Progenitor cell of endocrine pancreas (in vitro differentiated cells): ENCODE results near the gene CYP1A1. TPM values are rescaled to one million over a fixed set of nuclear protein-coding genes. Genes with fewer than 3 reads are reported as not detected.

Experiments
- DNase-seq: peaks from one replicate; pipeline ENCODE4 v3.0.0; 2021; ENCODE audit warnings: low spot score; ENCODE audit not compliant: unreplicated experiment
- H3K27ac Mint-ChIP-seq: 2 replicates; pipeline ENCODE4 v1.8.0; 2021; ENCODE audit warnings: mild to moderate bottlenecking, moderate library complexity, mixed read lengths
- H3K27me3 Mint-ChIP-seq: 2 replicates; pipeline ENCODE4 v1.8.0; 2021; ENCODE audit warnings: mixed read lengths
- H3K36me3 Mint-ChIP-seq: 2 replicates; pipeline ENCODE4 v1.8.0; 2022; ENCODE audit warnings: mixed read lengths; ENCODE audit not compliant: insufficient read depth
- H3K4me1 Mint-ChIP-seq: 2 replicates; pipeline ENCODE4 v1.8.0; 2021; ENCODE audit warnings: low read depth, mixed read lengths
- H3K4me3 Mint-ChIP-seq: 2 replicates; pipeline ENCODE4 v1.8.0; 2021; ENCODE audit warnings: low read depth, mild to moderate bottlenecking, moderate library complexity, mixed read lengths
- H3K9me3 Mint-ChIP-seq: 2 replicates; pipeline ENCODE4 v1.8.0; 2021; ENCODE audit warnings: low read depth, mixed read lengths
- long read RNA-seq: library from polyadenylated mRNA; unstranded; transcript quantifications from one replicate; pipeline ENCODE4 v2.0.0, GENCODE V29; 2020
- total RNA-seq: library from RNA; stranded (reverse); gene quantifications from 2 replicates; pipeline ENCODE4 v1.2.1, GENCODE V29; 2021
- TF ChIP-seq, protein P1 (sequence below): fragments of 200-600 bp; sonication (generic); IDR thresholded peaks from one replicate; pipeline ENCODE4 v1.5.0; 2021; ENCODE audit warnings: antibody characterized with exemption, mild to moderate bottlenecking; ENCODE audit not compliant: unreplicated experiment

The CYP1A1 gene
- 1.5 and 2.8 TPM in 2 replicates for total RNA-seq
- long read RNA-seq, transcript CYP1A1-201 (7 exons, 2,685 nt): major isoform, 5 of 10 reads
- long read RNA-seq, partial matches to known transcripts: 1 of 10 reads
- long read RNA-seq, other reads (novel, unspliced or antisense): 1 of 10 reads

GRCh38 chr15:74725225-74725774 lies at the start of gene CYP1A1:
CYP1A1 (minus strand) TSS chr15:74725528; CDS start chr15:74723097, 2,431 bp downstream.
- DNase-seq: no peak
- TF ChIP-seq, protein P1, sequence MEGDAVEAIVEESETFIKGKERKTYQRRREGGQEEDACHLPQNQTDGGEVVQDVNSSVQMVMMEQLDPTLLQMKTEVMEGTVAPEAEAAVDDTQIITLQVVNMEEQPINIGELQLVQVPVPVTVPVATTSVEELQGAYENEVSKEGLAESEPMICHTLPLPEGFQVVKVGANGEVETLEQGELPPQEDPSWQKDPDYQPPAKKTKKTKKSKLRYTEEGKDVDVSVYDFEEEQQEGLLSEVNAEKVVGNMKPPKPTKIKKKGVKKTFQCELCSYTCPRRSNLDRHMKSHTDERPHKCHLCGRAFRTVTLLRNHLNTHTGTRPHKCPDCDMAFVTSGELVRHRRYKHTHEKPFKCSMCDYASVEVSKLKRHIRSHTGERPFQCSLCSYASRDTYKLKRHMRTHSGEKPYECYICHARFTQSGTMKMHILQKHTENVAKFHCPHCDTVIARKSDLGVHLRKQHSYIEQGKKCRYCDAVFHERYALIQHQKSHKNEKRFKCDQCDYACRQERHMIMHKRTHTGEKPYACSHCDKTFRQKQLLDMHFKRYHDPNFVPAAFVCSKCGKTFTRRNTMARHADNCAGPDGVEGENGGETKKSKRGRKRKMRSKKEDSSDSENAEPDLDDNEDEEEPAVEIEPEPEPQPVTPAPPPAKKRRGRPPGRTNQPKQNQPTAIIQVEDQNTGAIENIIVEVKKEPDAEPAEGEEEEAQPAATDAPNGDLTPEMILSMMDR: no peak
- Mint-ChIP-seq H3K36me3 (no peaks in the 10 kb centered on the region), H3K4me3 (peak within 1 kb of the TSS; percentile 70), H3K27me3 (peaks cover 31% of the 10 kb centered on the region), H3K9me3 (no peaks in the 10 kb centered on the region), H3K4me1 (peaks cover 6% of the 10 kb centered on the region), H3K27ac (no peak within 1 kb of the TSS)

DNA sequence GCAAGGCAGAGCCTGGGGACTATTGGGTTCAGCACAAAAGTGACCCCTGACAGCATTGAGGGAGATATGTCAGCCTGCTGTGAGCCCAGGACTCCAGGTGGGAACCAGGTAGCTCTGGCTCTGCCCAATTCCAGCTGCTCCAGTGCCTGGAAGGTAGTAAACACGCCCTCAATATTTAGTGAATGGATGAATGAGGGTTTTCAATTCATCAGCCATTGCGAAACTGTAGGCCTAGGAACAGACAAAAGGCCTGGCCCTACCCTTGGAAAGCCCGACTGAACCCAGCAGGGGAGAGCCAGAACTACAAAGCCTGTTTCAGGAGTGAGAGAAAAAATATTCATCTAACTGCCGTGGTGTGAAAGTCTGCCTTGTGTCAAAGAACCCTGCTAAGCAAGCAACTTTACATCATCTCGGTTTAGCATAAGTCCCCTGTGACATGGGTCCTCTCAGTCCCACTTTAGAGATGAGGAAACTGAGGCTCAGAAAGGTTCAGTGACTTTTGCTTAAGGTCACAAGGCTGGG lies 48.5 kb upstream of the CYP1A1 start:
- Mint-ChIP-seq H3K4me3 (no peak overlapping the region), H3K36me3 (no peaks in the 10 kb centered on the region), H3K4me1 (peaks cover 2% of the 10 kb centered on the region), H3K27me3 (peaks cover 15% of the 10 kb centered on the region), H3K9me3 (no peaks in the 10 kb centered on the region), H3K27ac (no peak overlapping the region)
- no peak for DNase-seq
- TF ChIP-seq, protein P1: no peak

DNA sequence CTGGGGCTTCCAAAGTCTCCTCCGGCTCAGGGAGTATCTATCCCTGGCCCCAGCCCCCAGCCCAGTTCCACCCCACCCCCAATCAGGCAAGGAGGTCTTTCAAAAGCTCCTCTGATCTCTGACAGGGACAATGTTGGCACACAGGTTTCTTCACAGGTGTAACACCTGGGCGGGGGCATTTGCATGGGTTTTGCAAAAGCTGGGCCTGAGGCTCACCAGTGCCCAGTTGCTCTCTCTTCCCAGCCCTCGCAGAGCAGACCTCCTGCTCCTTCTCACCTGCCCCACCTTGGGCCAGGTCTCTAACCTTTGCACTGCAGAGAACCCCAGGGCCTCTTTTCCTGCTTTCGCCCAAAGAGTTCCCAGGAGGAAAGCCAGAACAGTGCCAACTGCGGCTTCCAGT lies 48.0 kb upstream of the CYP1A1 start:
- TF ChIP-seq, protein P1: no peak
- Mint-ChIP-seq H3K27me3 (peaks cover 17% of the 10 kb centered on the region), H3K4me3 (no peak overlapping the region), H3K36me3 (no peaks in the 10 kb centered on the region), H3K4me1 (peaks cover 4% of the 10 kb centered on the region), H3K27ac (no peak overlapping the region), H3K9me3 (no peaks in the 10 kb centered on the region)
- no peak for DNase-seq

- no peak for DNase-seq
- TF ChIP-seq, protein P1: no peak
- H3K4me1 Mint-ChIP-seq: peaks cover 4% of the 10 kb centered on the region
- H3K27ac Mint-ChIP-seq: no peak overlapping the region
- H3K27me3 Mint-ChIP-seq: peaks cover 17% of the 10 kb centered on the region
- no peak overlapping the region for H3K4me3 Mint-ChIP-seq
- no peaks in the 10 kb centered on the region for H3K36me3 Mint-ChIP-seq
- H3K9me3 Mint-ChIP-seq: no peaks in the 10 kb centered on the region
Observed at GRCh38 chr15:74770211-74770903, 45.0 kb upstream of the CYP1A1 start.

GRCh38 chr15:74769463-74770025 lies 44.2 kb upstream of the CYP1A1 start:
- Mint-ChIP-seq H3K27me3 (peaks cover 17% of the 10 kb centered on the region), H3K4me3 (no peak overlapping the region), H3K9me3 (no peaks in the 10 kb centered on the region), H3K4me1 (peaks cover 4% of the 10 kb centered on the region), H3K27ac (no peak overlapping the region), H3K36me3 (no peaks in the 10 kb centered on the region)
- TF ChIP-seq, protein P1: no peak
- DNase-seq: no peak
